Erythroblast (primary cell): Measurements from ENCODE around the gene KSR1.

ENCODE experiments used
- GATA1 ChIP-seq: IDR thresholded peaks from 2 replicates; pipeline ENCODE4 v1.6.1; 2011; ENCODE audit warnings: low read depth, mild to moderate bottlenecking, control low read depth, low read length, moderate library complexity
- POLR2A ChIP-seq: IDR thresholded peaks from 2 replicates; pipeline ENCODE4 v1.6.1; 2011; ENCODE audit warnings: mild to moderate bottlenecking, low read length

DNA sequence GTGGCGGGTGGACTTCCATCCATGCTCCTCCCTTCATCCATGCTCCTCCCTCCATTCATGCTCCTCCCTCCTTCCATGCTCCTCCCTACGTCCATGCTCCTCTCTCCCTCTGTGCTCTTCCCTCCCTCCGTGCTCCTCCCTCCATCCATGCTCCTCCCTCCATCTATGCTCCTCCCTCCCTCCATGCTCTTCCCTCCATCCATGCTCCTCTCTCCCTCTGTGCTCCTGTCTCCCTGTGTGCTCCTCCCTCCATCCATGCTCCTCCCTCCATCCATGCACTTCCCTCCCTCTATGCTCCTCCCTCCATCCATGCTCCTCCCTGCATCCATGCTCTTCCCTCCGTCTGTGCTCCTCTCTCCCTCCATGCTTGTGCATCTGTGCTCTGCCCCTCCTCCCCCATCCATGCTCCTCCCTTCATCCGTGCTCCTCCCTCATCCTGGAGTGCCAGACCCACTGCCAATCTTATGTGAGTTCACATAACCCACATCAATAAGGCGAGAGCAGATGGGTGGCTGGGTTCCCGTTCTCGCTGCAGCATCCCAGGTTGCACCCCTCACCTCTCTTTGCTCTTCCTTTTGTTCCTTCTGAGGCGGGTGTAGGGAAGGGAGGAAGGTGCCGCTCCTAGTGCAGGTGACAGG, 22.8 kb downstream of the KSR1 start:
- TF ChIP-seq POLR2A (no peak), GATA1 (no peak)
